H1 (cell line): ENCODE data around the gene SMS. TPM values are rescaled to one million over a fixed set of nuclear protein-coding genes. Genes with fewer than 3 reads are reported as not detected.

Source experiments
- CTCF ChIA-PET: fragments of 300-600 bp; sonication (Branson Sonifier 250); formaldehyde crosslinking; loops from one replicate; lab custom pipeline; 2021; ENCODE audit not compliant: partially characterized antibody; lab: Charles Lee
- POLR2A ChIA-PET: fragments of 300-600 bp; sonication (Branson Sonifier 250); formaldehyde crosslinking; loops from one replicate; lab custom pipeline; 2021; ENCODE audit warnings: inconsistent platforms; ENCODE audit not compliant: partially characterized antibody; lab: Charles Lee
- DNase-seq, 2 experiments: peaks; one replicate each; pipeline versions ENCODE4 v3.0.0 to v3.0.0-alpha.2; 2010 to 2022; ENCODE audit warnings: low spot score in 2 of 2, low read depth in 1 of 2, mixed read lengths in 1 of 2
- FAIRE-seq: peaks from 2 replicates; lab custom pipeline; 2011; peaks lifted over from hg19 to GRCh38; lab: Jason Lieb, UNC
- H2AFZ ChIP-seq: 2 replicates; pipeline ENCODE4 v1.8.1; 2012; ENCODE audit warnings: low read length, inconsistent platforms
- H2AK5ac ChIP-seq: 2 replicates; pipeline ENCODE4 v1.6.1; 2013; ENCODE audit warnings: low read depth, low read length
- H2BK120ac ChIP-seq: replicated peaks from 2 replicates; pipeline ENCODE3; 2013; ENCODE audit warnings: low read depth, low read length, inconsistent platforms
- H2BK12ac ChIP-seq: 2 replicates; pipeline ENCODE4 v1.6.1; 2013; ENCODE audit warnings: low read depth, low read length
- H2BK15ac ChIP-seq: 2 replicates; pipeline ENCODE4 v1.6.1; 2013; ENCODE audit warnings: low read length
- H2BK20ac ChIP-seq: 2 replicates; pipeline ENCODE4 v1.6.1; 2013; ENCODE audit warnings: low read length
- H2BK5ac ChIP-seq: 2 replicates; pipeline ENCODE4 v1.6.1; 2013; ENCODE audit warnings: low read depth, low read length
- H3K14ac ChIP-seq: 2 replicates; pipeline ENCODE4 v1.6.1; 2013; ENCODE audit warnings: inconsistent platforms; ENCODE audit not compliant: insufficient read length
- H3K18ac ChIP-seq: 2 replicates; pipeline ENCODE4 v1.6.1; 2013; ENCODE audit warnings: low read length; ENCODE audit errors: extremely low read depth
- H3K23ac ChIP-seq: 2 replicates; pipeline ENCODE4 v1.6.1; 2013; ENCODE audit warnings: inconsistent platforms; ENCODE audit not compliant: insufficient read length
- H3K23me2 ChIP-seq: 2 replicates; pipeline ENCODE4 v1.6.1; 2013; ENCODE audit warnings: low read depth, low read length
- H3K27ac ChIP-seq: 2 replicates; pipeline ENCODE4 v1.6.1; 2011; ENCODE audit warnings: low read depth, low read length, inconsistent platforms
- H3K27me3 ChIP-seq, 4 experiments: replicated peaks in 1 of 4; 1 replicate in 1 of 4; 2 replicates in 3 of 4; pipeline versions ENCODE4 v1.6.1 to v1.8.1; 2011 to 2013; ENCODE audit warnings: low read length in 3 of 4, mild to moderate bottlenecking in 3 of 4, inconsistent platforms in 2 of 4, mixed read lengths in 2 of 4, moderate library complexity in 1 of 4; ENCODE audit not compliant: control insufficient read depth in 3 of 4, insufficient read depth in 3 of 4; ENCODE audit errors: extremely low read depth in 1 of 4
- H3K36me3 ChIP-seq, 4 experiments: 2 replicates each; pipeline versions ENCODE4 v1.6.1 to v1.8.1; 2011 to 2013; ENCODE audit warnings: mild to moderate bottlenecking in 4 of 4, low read length in 3 of 4, moderate library complexity in 2 of 4, control low read depth in 1 of 4, inconsistent platforms in 1 of 4; ENCODE audit not compliant: insufficient read depth in 4 of 4, control insufficient read depth in 2 of 4
- H3K4ac ChIP-seq: replicated peaks from 2 replicates; pipeline ENCODE3; 2013; ENCODE audit warnings: low read length, low read depth, mixed read lengths, inconsistent platforms; ENCODE audit not compliant: insufficient read length
- H3K4me1 ChIP-seq, 4 experiments: replicated peaks in 1 of 4; 1 replicate in 1 of 4; 2 replicates in 3 of 4; pipeline versions ENCODE4 v1.6.1 to v1.8.1; 2011 to 2013; ENCODE audit warnings: low read length in 3 of 4, inconsistent platforms in 2 of 4, mixed read lengths in 1 of 4; ENCODE audit not compliant: insufficient read depth in 4 of 4, control insufficient read depth in 3 of 4
- H3K4me2 ChIP-seq, 2 experiments: 2 replicates each; pipeline versions ENCODE4 v1.6.1 to v1.8.1; 2011 to 2013; ENCODE audit warnings: low read depth in 2 of 2, low read length in 2 of 2, control low read depth in 1 of 2, inconsistent platforms in 1 of 2, mild to moderate bottlenecking in 1 of 2; ENCODE audit not compliant: insufficient read depth in 1 of 2
- H3K4me3 ChIP-seq, 4 experiments: fragments of 200-600, 300-600 bp in 1 of 4; sonication (generic), shearing (Covaris generic), sonication (Bioruptor Twin) in 1 of 4; 2 replicates each; pipeline versions ENCODE4 v1.5.1 to v1.8.1; 2011 to 2016; ENCODE audit warnings: low read length in 4 of 4, low read depth in 3 of 4, control low read depth in 2 of 4, inconsistent platforms in 2 of 4, mild to moderate bottlenecking in 2 of 4, mixed read lengths in 1 of 4, moderate library complexity in 1 of 4; ENCODE audit not compliant: insufficient read depth in 2 of 4; ENCODE audit errors: extremely low read depth in 1 of 4
- H3K56ac ChIP-seq: replicated peaks from 2 replicates; pipeline ENCODE3; 2013; ENCODE audit warnings: low read depth, mild to moderate bottlenecking, mixed read lengths, low read length, inconsistent platforms; ENCODE audit not compliant: insufficient read length
- H3K79me1 ChIP-seq: 2 replicates; pipeline ENCODE4 v1.6.1; 2013; ENCODE audit warnings: low read depth, low read length, control low read depth
- H3K79me2 ChIP-seq, 2 experiments: 2 replicates each; pipeline versions ENCODE4 v1.6.1 to v1.8.1; 2012 to 2013; ENCODE audit warnings: low read length in 2 of 2, mild to moderate bottlenecking in 2 of 2, inconsistent platforms in 1 of 2; ENCODE audit not compliant: insufficient read depth in 2 of 2, control insufficient read depth in 1 of 2
- H3K9ac ChIP-seq, 4 experiments: replicated peaks in 1 of 4; 1 replicate in 1 of 4; 2 replicates in 3 of 4; pipeline versions ENCODE4 v1.6.1 to v1.8.1; 2011 to 2013; ENCODE audit warnings: low read depth in 3 of 4, low read length in 3 of 4, control low read depth in 2 of 4, mild to moderate bottlenecking in 2 of 4, moderate library complexity in 2 of 4, inconsistent platforms in 1 of 4; ENCODE audit errors: extremely low read depth in 1 of 4
- H3K9me3 ChIP-seq, 2 experiments: 2 replicates each; pipeline versions ENCODE4 v1.6.1 to v1.8.1; 2012 to 2013; ENCODE audit warnings: mild to moderate bottlenecking in 2 of 2, moderate library complexity in 2 of 2, control low read depth in 1 of 2, inconsistent platforms in 1 of 2, low read depth in 1 of 2, low read length in 1 of 2, mixed read lengths in 1 of 2; ENCODE audit not compliant: insufficient read depth in 2 of 2
- H4K20me1 ChIP-seq, 2 experiments: replicated peaks in 1 of 2; 2 replicates each; pipeline versions ENCODE3 to v1.8.1; 2011 to 2013; ENCODE audit warnings: inconsistent platforms in 2 of 2, low read length in 2 of 2, mild to moderate bottlenecking in 1 of 2; ENCODE audit not compliant: insufficient read depth in 2 of 2, control insufficient read depth in 1 of 2
- H4K5ac ChIP-seq: 2 replicates; pipeline ENCODE4 v1.6.1; 2013; ENCODE audit warnings: low read length, low read depth, mixed read lengths, inconsistent platforms; ENCODE audit not compliant: insufficient read length
- H4K8ac ChIP-seq: 2 replicates; pipeline ENCODE4 v1.8.0; 2013; ENCODE audit warnings: mild to moderate bottlenecking, moderate library complexity, low read length, inconsistent platforms; ENCODE audit not compliant: insufficient read depth; ENCODE audit errors: extremely low read depth
- H4K91ac ChIP-seq: replicated peaks from 2 replicates; pipeline ENCODE3; 2013; ENCODE audit warnings: low read length, mixed read lengths, inconsistent platforms; ENCODE audit not compliant: insufficient read length
- HDAC6 ChIP-seq: IDR thresholded peaks from one replicate; pipeline ENCODE4 v1.7.1; 2012; ENCODE audit warnings: low read depth, mild to moderate bottlenecking, inconsistent platforms, low read length, moderate library complexity
- RBBP5 ChIP-seq: IDR thresholded peaks from 2 replicates; pipeline ENCODE4 v1.7.1; 2012; ENCODE audit warnings: low read depth, mild to moderate bottlenecking, inconsistent platforms, low read length, moderate library complexity, borderline replicate concordance
- WGBS, 2 experiments: shearing (Covaris generic) in 1 of 2; methylation state at CpG; one replicate each; pipeline versions ENCODE4 v1.1.6 to v1.1.7; 2013 to 2015; ENCODE audit warnings: low lambda C conversion rate in 2 of 2, mixed read lengths in 2 of 2, inconsistent platforms in 1 of 2, low coverage in 1 of 2, missing lambda C conversion rate in 1 of 2; ENCODE audit not compliant: insufficient replicate concordance in 2 of 2, insufficient coverage in 1 of 2, insufficient read length in 1 of 2; ENCODE audit errors: extremely low coverage in 1 of 2, missing lambda C conversion rate in 1 of 2; 5-methylcytosine and 5-hydroxymethylcytosine counted together
- polyA plus RNA-seq, 7 experiments: library from polyadenylated mRNA; depleted of rRNA in 3 of 7; stranded (reverse) in 5 of 7; unstranded in 2 of 7; fragments of >200 nt in 5 of 7; fragments of 200-250 nt in 2 of 7; gene quantifications; 1 replicate in 5 of 7; 2 replicates in 1 of 7; 4 replicates in 1 of 7; pipeline versions ENCODE4 v1.2.1 to v1.2.3, GENCODE V29; 2011 to 2013; ENCODE audit warnings: missing spikeins in 2 of 7, mixed read lengths in 2 of 7
- total RNA-seq: library from RNA; stranded (reverse); fragmentation: NEBNext Ultra II Directional; extraction: Animal tissue kit (Norgen Biotek cat#: 25700); gene quantifications from 2 replicates; pipeline ENCODE4 v1.2.1, GENCODE V29; 2021

The SMS gene
- total and polyA plus RNA-seq, 2 of the 8 experiments (the other 6 are each of a cell fraction or from before 2014, with no cell fraction given), result 66.3 to 256 TPM

- H2BK20ac ChIP-seq, result no peak overlapping the region
- H3K27me3 ChIP-seq, result no peaks in the 10 kb centered on the region
- H4K8ac ChIP-seq, result no peak overlapping the region
- no peak overlapping the region for H3K4ac ChIP-seq
- no peak overlapping the region for H2BK120ac ChIP-seq
- no peak for FAIRE-seq
- H3K9ac ChIP-seq, result no peak overlapping the region
- CTCF ChIA-PET, result interaction anchor here (0.7 kb wide), 1 partner anchor 27 kb away, joined by 3 read pairs; no protein-coding TSS in a partner anchor
- H2BK15ac ChIP-seq, result no peak overlapping the region
- H2AFZ ChIP-seq, result no peak overlapping the region
- WGBS, 2 experiments, result 91% methylated on average over 10 of the region's 11 CpGs; no CpG with 5 or more reads in 1 of the 2 experiments
- no peak for DNase-seq
- H3K23ac ChIP-seq, result no peak overlapping the region
- no peak overlapping the region for H3K56ac ChIP-seq
- no peaks in the 10 kb centered on the region for H3K79me2 ChIP-seq
- no peaks in the 10 kb centered on the region for H3K79me1 ChIP-seq
- H3K36me3 ChIP-seq, result no peaks in the 10 kb centered on the region
- no peaks in the 10 kb centered on the region for H3K9me3 ChIP-seq
- H3K14ac ChIP-seq, result no peak overlapping the region
- peaks cover 0 to 5% (median 1%) of the 10 kb centered on the region in 4 experiments; a peak in 2 of 7 replicates for H3K4me1 ChIP-seq
- no peak overlapping the region for H3K27ac ChIP-seq
- no peaks in the 10 kb centered on the region for H3K23me2 ChIP-seq
- no peak overlapping the region for H2BK12ac ChIP-seq
- TF ChIP-seq HDAC6, result no peak
- TF ChIP-seq RBBP5, result no peak
- TF ChIP-seq, all 59 proteins: peak for 0
- Histone ChIP-seq H2AK5ac (no peak overlapping the region), H3K18ac (no peak overlapping the region), H4K91ac (no peak overlapping the region), H3K4me2 (no peak overlapping the region), H2BK5ac (no peak overlapping the region), H4K20me1 (no peaks in the 10 kb centered on the region), H4K5ac (no peak overlapping the region), H3K4me3 (no peak overlapping the region)
- POLR2A ChIA-PET, result no interaction called here
These were observed 101.5 kb downstream of the SMS start for GRCh38 chrX:22041907-22042530.
